Vagina (tissue), 2 donors: ENCODE data around the gene PDE9A. TPM values are rescaled to one million over a fixed set of nuclear protein-coding genes. Genes with fewer than 3 reads are reported as not detected.
A peak's percentile ranks its signal among the peaks of the same experiment; 100 is the strongest.

Experiments
- DNase-seq, 2 donors: peaks; one replicate each; pipeline ENCODE4 v3.0.0-alpha.2; 2017; ENCODE audit errors: extremely low spot score in 2 of 2
- H3K27ac ChIP-seq: fragments of 200-600 bp; sonication (generic); one replicate; pipeline ENCODE4 v1.5.1; 2019
- H3K27me3 ChIP-seq: fragments of 200-600 bp; sonication (generic); one replicate; pipeline ENCODE4 v1.5.1; 2019
- H3K36me3 ChIP-seq, 2 donors: fragments of 200-600 bp; sonication (generic); one replicate each; pipeline ENCODE4 v1.5.1; 2017 to 2019
- H3K4me1 ChIP-seq: fragments of 200-600 bp; sonication (generic); one replicate; pipeline ENCODE4 v1.5.1; 2019
- H3K4me3 ChIP-seq, 2 donors: fragments of 200-600 bp; sonication (generic); 1 replicate in 1 of 2; 2 replicates in 1 of 2; pipeline ENCODE4 v1.5.1; 2016 to 2019
- H3K9me3 ChIP-seq: fragments of 200-600 bp; sonication (generic); one replicate; pipeline ENCODE4 v1.5.1; 2019
- CTCF ChIP-seq, 3 experiments: fragments of 450-650 bp in 2 of 3; fragments of 200-600 bp in 1 of 3; sonication (generic) in 1 of 3; IDR thresholded peaks; one replicate each; pipeline ENCODE4 v1.5.1; 2017 to 2019; ENCODE audit warnings: antibody characterized with exemption in 3 of 3, mild to moderate bottlenecking in 2 of 3, moderate library complexity in 2 of 3
- POLR2A ChIP-seq, 2 donors: fragments of 450-650 bp; IDR thresholded peaks; one replicate each; pipeline ENCODE4 v1.6.1; 2017; ENCODE audit warnings: antibody characterized with exemption in 2 of 2, mild to moderate bottlenecking in 2 of 2, moderate library complexity in 2 of 2
- POLR2AphosphoS5 ChIP-seq, 2 donors: sonication (generic); formaldehyde crosslinking; IDR thresholded peaks; one replicate each; pipeline ENCODE4 v1.9.0; 2017; ENCODE audit warnings: antibody characterized with exemption in 2 of 2, mild to moderate bottlenecking in 2 of 2, low read depth in 1 of 2; ENCODE audit not compliant: insufficient read depth in 1 of 2
- intact Hi-C: fragments of 100-400 bp; cut with DNase I; formaldehyde crosslinking; loops from one replicate; pipeline ENCODE4 v1.15.1; 2023
- total RNA-seq: library from RNA; depleted of rRNA; stranded (reverse); fragments of >200 nt; gene quantifications from one replicate; pipeline ENCODE4 v1.2.3, GENCODE V29; 2016

Gene PDE9A
- total RNA-seq, 1 donor from 2014 or later, result 9.6 TPM

DNA sequence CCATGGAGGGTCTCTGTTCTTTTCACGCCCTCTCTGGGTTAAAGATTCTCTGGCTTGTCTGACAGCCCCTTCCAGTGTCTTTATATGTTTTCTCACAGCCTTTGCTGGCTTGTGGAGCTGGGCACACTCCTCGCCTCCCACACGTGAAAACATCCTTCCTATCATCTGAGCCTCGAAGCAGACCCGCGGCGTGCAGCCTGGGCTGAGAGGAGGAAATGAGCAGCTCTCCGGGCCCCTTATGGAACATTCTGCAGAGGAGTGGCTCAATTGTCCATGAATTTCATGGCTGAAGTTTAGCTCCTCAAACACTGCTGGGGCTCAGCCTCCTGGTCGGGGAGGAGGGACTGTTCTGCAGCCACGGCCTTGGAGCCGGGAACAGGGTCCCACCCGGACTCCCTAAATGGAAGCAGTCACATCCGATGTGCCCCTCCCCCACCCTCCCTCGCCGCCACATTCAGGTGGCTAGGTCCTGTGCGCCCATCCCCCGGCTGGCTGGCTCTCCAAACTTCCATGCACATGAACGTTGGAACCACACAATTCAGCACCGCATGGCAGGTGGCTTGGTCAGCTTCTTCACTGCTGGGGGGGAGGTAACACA is 15.1 kb upstream of the PDE9A start:
- DNase-seq, result no peak
- Histone ChIP-seq H3K4me1 (peaks cover 20% of the 10 kb centered on the region), H3K9me3 (no peaks in the 10 kb centered on the region), H3K27me3 (no peaks in the 10 kb centered on the region), H3K36me3 (no peaks in the 10 kb centered on the region), H3K27ac (no peak overlapping the region), H3K4me3 (no peak overlapping the region)
- TF ChIP-seq CTCF (IDR thresholded peaks at IDR 0.05) (no peak), POLR2A (IDR thresholded peaks at IDR 0.05) (no peak), POLR2AphosphoS5 (IDR thresholded peaks at IDR 0.05; ENCODE audit: insufficient read depth in 1 of 2, low read depth in 1 of 2) (no peak)
- intact Hi-C loops, result no loop called here

DNA sequence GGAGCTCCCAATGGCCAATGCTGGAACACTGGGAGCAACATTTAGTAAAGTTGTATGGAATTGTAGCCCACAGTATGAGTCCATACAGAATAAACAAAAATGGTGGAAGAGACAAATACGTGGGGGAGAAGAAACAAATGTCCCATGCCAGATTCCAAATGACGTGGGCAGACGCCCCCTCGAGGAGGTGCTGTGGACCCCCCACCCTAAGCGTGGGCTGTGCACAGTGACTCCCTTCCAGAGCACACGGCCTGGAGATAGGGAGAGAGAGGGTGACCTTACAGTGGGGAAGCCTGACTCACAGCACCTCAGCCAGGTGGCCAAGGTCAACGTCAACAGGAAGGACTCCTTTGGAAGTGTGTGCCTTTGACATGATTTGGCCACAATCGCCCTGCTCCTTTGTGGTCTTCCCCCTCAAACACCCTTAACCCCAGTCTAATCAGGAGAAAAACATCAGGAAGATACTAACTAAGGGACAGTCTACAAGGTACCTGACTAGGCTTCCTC is 13.7 kb upstream of the PDE9A start:
- no peak for TF ChIP-seq POLR2A (IDR thresholded peaks at IDR 0.05)
- no peak for TF ChIP-seq POLR2AphosphoS5 (IDR thresholded peaks at IDR 0.05; ENCODE audit: insufficient read depth in 1 of 2, low read depth in 1 of 2)
- TF ChIP-seq CTCF (IDR thresholded peaks at IDR 0.05), result no peak
- Histone ChIP-seq H3K9me3 (no peaks in the 10 kb centered on the region), H3K27me3 (no peaks in the 10 kb centered on the region)

GRCh38 chr21:42640486-42640885 is 12.9 kb upstream of the PDE9A start:
- DNase-seq, result no peak
- Histone ChIP-seq H3K27me3 (no peaks in the 10 kb centered on the region), H3K27ac (no peak overlapping the region), H3K9me3 (no peaks in the 10 kb centered on the region), H3K4me1 (peaks cover 20% of the 10 kb centered on the region), H3K4me3 (no peak overlapping the region), H3K36me3 (no peaks in the 10 kb centered on the region)
- no peak for TF ChIP-seq POLR2A (IDR thresholded peaks at IDR 0.05)
- intact Hi-C loops, result no loop called here

More for the DNA sequence above, 13.7 kb upstream of the PDE9A start:
- Histone ChIP-seq H3K36me3 (no peaks in the 10 kb centered on the region), H3K4me3 (no peak overlapping the region), H3K27ac (no peak overlapping the region), H3K4me1 (peaks cover 20% of the 10 kb centered on the region)
- DNase-seq, result no peak
- intact Hi-C loops, result no loop called here

- Histone ChIP-seq H3K36me3 (no peaks in the 10 kb centered on the region), H3K4me1 (peaks cover 13% of the 10 kb centered on the region), H3K27ac (no peak overlapping the region), H3K9me3 (no peaks in the 10 kb centered on the region), H3K27me3 (no peaks in the 10 kb centered on the region), H3K4me3 (peak overlapping the region in 1 of 2 donors; percentile 25)
- no peak for DNase-seq
- TF ChIP-seq POLR2AphosphoS5 (IDR thresholded peaks at IDR 0.05; ENCODE audit: insufficient read depth in 1 of 2, low read depth in 1 of 2), result no peak
- TF ChIP-seq POLR2A (IDR thresholded peaks at IDR 0.05), result no peak
- no peak for TF ChIP-seq CTCF (IDR thresholded peaks at IDR 0.05)
- intact Hi-C loops, result no loop called here
Measured at GRCh38 chr21:42641311-42642218, 11.9 kb upstream of the PDE9A start.

DNA sequence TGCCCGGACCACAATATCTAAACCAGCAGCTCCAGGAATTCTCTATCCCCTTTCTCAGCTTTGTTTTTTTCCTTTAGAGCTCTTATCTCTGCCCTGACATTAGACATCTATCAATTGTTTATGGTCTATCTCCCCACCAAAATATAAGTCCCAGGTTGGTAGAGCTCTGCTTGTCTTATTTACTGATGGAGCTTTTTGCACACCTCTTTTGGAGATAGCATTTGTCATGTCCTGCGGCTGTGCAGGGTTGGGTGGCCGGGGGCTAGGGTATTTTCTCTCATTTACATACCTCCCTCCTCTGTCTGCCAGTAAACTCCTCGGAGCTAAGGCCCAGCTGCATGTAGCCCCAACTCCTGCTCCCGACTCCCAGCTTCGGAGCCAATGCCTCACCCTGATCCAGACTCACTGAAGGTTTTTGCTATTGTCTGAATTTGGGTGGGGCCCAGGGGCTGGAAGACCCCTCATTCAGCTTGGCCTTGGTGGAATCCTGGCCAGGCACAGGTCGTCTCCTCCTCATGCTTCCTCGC is 11.1 kb upstream of the PDE9A start:
- no peak for DNase-seq
- peaks cover 13% of the 10 kb centered on the region for H3K4me1 ChIP-seq
- no peaks in the 10 kb centered on the region for H3K27me3 ChIP-seq
- no peak for TF ChIP-seq POLR2AphosphoS5 (IDR thresholded peaks at IDR 0.05; ENCODE audit: insufficient read depth in 1 of 2, low read depth in 1 of 2)
- no peak for TF ChIP-seq CTCF (IDR thresholded peaks at IDR 0.05)
- TF ChIP-seq POLR2A (IDR thresholded peaks at IDR 0.05), result no peak
- intact Hi-C loops, result no loop called here
- no peak overlapping the region for H3K27ac ChIP-seq
- H3K9me3 ChIP-seq, result no peaks in the 10 kb centered on the region
- no peaks in the 10 kb centered on the region for H3K36me3 ChIP-seq
- no peak overlapping the region for H3K4me3 ChIP-seq
